ENCODE measurements around the gene PITPNB.

Gene PITPNB

DNA sequence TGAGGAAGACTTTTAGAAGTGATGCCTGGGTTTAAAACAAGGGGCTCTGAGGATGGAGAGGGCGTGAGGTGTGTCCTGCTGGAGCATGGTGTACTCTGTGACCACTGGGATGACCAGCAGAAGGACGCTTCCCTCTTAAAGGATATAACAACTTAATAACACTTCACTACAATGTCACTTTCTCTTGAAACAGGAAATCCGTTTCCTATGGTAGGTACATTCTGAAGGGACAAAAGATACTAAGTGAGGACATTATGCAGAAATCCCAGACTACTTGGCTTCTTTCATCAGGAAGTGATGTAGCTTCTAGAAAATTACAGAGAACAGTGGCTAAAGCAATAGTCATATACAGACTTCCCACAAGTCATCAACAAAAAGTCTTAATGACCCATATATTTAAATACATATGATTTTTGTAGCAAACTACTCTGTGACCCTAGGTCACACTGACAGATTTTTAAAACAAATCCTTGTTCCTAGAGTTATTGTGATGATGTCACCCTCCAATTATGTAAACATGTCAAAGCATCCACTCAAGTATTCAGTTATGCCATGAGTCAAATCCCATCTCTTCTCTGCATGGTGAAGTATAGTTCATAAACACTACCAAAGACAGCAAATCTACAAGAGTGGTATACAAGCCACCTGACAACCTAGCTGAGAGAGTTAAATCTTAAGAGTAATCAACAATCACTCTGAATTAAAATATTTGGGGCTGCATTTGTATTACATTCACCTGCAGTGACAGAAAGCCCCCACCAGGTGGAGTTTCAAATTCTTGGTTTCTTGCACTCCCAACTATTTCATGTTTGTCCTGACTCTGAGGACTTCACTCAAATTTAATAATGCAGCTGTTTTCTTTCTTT lies 32.8 kb downstream of the PITPNB start:
- H3K36me3 ChIP-seq (replicated peaks; ENCODE audit: insufficient read depth, low read length) = peaks cover 17% of the 10 kb centered on the region
- H3K4me2 ChIP-seq (ENCODE audit: low read depth, low read length) = no peak overlapping the region
- no peak overlapping the region for H3K9ac ChIP-seq (ENCODE audit: low read length)
- DNase-seq = peak; percentile 48
- no peak overlapping the region for H3K27ac ChIP-seq (ENCODE audit: low read length)
- H3K9me2 ChIP-seq (replicated peaks; ENCODE audit: insufficient read depth, low read length) = no peaks in the 10 kb centered on the region
- H3K4me3 ChIP-seq (ENCODE audit: low read length) = no peak overlapping the region
- H3K79me2 ChIP-seq (ENCODE audit: low read length) = peaks cover 51% of the 10 kb centered on the region
- no peaks in the 10 kb centered on the region for H3K4me1 ChIP-seq (ENCODE audit: low read length)
- TF ChIP-seq EZH2phosphoT487 (IDR thresholded peaks at IDR 0.05; ENCODE audit: low read length) (no peak), CTCF (IDR thresholded peaks at IDR 0.05; ENCODE audit: low read length) (peak; percentile 75)
- H3K9me3 ChIP-seq (replicated peaks; ENCODE audit: insufficient read depth, low read length) = no peaks in the 10 kb centered on the region
- no peaks in the 10 kb centered on the region for H3K27me3 ChIP-seq (replicated peaks; ENCODE audit: insufficient read depth, low read length)
- no peak overlapping the region for H2AFZ ChIP-seq (ENCODE audit: low read length)
- peaks cover 8% of the 10 kb centered on the region; the same call in 1 of the 2 replicates for H3F3A ChIP-seq (ENCODE audit: insufficient read depth, low read length)
- H4K20me1 ChIP-seq (ENCODE audit: insufficient read depth, low read length) = peaks cover 7% of the 10 kb centered on the region

DNA sequence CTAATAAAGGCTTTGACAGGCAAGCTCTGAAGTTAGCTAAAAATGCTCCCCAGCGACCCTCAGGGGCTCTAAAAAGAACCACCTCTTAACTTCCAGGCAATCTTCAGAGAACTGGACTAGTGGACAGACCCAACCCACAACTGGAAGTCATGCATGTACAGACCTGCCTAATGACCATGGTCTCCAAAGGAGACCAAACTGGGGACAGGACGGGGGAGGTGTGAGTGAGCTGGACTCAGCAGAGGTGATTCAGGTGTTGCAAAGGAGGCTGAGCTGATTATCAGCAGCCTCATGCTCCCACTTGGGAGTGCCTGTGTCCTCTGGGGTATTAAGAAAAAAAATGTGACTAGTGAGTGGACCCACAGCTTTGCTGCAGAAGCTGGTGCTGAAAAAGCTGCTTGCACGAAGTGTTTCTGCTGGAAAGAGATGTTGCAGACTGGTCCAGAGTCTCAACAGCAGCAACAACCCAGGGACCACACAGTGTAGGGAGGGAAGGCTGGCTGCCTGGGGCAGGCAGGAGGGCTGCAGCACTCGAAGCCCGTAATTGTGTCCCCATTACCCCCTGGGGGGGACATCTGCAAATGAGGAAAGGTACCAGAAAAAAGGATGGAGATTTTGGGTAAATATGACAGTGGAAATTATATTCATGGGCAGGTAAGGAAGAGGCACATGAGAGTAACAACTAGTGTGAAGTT lies 35.3 kb downstream of the PITPNB start:
- Histone ChIP-seq H3K27ac (ENCODE audit: low read length) (no peak overlapping the region), H3K4me1 (ENCODE audit: low read length) (peaks cover 5% of the 10 kb centered on the region), H3K9ac (ENCODE audit: low read length) (no peak overlapping the region), H4K20me1 (ENCODE audit: insufficient read depth, low read length) (peaks cover 12% of the 10 kb centered on the region), H3K4me2 (ENCODE audit: low read depth, low read length) (no peak overlapping the region), H3K9me2 (replicated peaks; ENCODE audit: insufficient read depth, low read length) (no peaks in the 10 kb centered on the region), H3K36me3 (replicated peaks; ENCODE audit: insufficient read depth, low read length) (peaks cover 17% of the 10 kb centered on the region), H3F3A (ENCODE audit: insufficient read depth, low read length) (peaks cover 9% of the 10 kb centered on the region; the same call in 1 of the 2 replicates), H3K4me3 (ENCODE audit: low read length) (no peak overlapping the region), H2AFZ (ENCODE audit: low read length) (no peak overlapping the region), H3K79me2 (ENCODE audit: low read length) (peaks cover 65% of the 10 kb centered on the region), H3K9me3 (replicated peaks; ENCODE audit: insufficient read depth, low read length) (no peaks in the 10 kb centered on the region), H3K27me3 (replicated peaks; ENCODE audit: insufficient read depth, low read length) (no peaks in the 10 kb centered on the region)
- no peak for TF ChIP-seq EZH2 (optimal IDR thresholded peaks at IDR 0.05; ENCODE audit: low read depth, low read length)
- TF ChIP-seq EZH2phosphoT487 (IDR thresholded peaks at IDR 0.05; ENCODE audit: low read length) = no peak
- no peak for TF ChIP-seq CTCF (IDR thresholded peaks at IDR 0.05; ENCODE audit: low read length)
- DNase-seq = no peak

DNA sequence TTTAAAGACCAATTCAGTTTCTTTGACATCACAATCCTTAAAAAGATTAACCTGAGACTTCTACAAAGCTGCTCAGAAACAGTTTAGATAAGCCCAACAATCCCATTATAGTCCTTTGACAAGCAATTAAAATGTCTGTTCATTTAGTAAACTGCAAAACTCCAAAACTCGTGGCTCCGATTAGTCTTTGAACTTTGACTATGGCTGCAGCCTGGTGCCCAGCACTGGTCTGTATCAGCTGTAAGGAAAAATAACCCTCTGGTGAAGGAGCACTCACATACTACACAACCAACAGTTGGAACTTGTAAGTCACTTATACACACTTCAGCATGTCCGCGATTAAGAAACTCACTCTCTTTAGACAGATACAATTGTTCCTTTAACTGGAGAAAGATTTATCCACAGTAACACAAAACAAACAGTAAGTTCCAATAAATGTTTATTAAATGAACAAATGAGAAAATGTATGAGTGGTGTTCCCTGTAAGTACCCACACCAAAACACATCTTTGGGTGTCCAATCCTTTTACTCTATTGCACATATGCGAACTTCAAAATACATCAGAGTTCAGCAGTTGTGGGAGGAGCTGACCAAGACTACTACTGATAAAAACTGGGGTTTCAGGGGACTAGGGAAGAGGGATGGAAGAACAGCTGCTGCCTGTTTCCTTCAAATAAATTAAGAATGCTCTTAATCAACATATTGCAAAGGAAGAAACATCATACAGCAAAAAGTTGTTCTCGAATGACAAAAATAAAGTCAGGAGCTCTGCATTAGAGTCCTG lies 36.4 kb downstream of the PITPNB start:
- Histone ChIP-seq H3K27ac (ENCODE audit: low read length) (no peak overlapping the region), H4K20me1 (ENCODE audit: insufficient read depth, low read length) (peaks cover 18% of the 10 kb centered on the region)

More for the DNA sequence above, 36.4 kb downstream of the PITPNB start:
- DNase-seq = no peak
- no peak overlapping the region for H3K4me2 ChIP-seq (ENCODE audit: low read depth, low read length)
- no peak overlapping the region for H2AFZ ChIP-seq (ENCODE audit: low read length)
- H3K9me3 ChIP-seq (replicated peaks; ENCODE audit: insufficient read depth, low read length) = no peaks in the 10 kb centered on the region
- H3F3A ChIP-seq (ENCODE audit: insufficient read depth, low read length) = peaks cover 20% of the 10 kb centered on the region
- H3K4me1 ChIP-seq (ENCODE audit: low read length) = peaks cover 16% of the 10 kb centered on the region
- peaks cover 70% of the 10 kb centered on the region for H3K79me2 ChIP-seq (ENCODE audit: low read length)
- peaks cover 13% of the 10 kb centered on the region; the same call in 1 of the 2 replicates for H3K36me3 ChIP-seq (replicated peaks; ENCODE audit: insufficient read depth, low read length)
- no peak overlapping the region for H3K9ac ChIP-seq (ENCODE audit: low read length)
- H3K9me2 ChIP-seq (replicated peaks; ENCODE audit: insufficient read depth, low read length) = no peaks in the 10 kb centered on the region
- H3K4me3 ChIP-seq (ENCODE audit: low read length) = no peak overlapping the region
- no peaks in the 10 kb centered on the region for H3K27me3 ChIP-seq (replicated peaks; ENCODE audit: insufficient read depth, low read length)
- no peak for TF ChIP-seq EZH2phosphoT487 (IDR thresholded peaks at IDR 0.05; ENCODE audit: low read length)
- no peak for TF ChIP-seq EZH2 (optimal IDR thresholded peaks at IDR 0.05; ENCODE audit: low read depth, low read length)
- TF ChIP-seq CTCF (IDR thresholded peaks at IDR 0.05; ENCODE audit: low read length) = no peak

Data from MM.1S (cell line).